Breast epithelium (tissue), 3 donors: Measurements from ENCODE around the gene TRPT1.

ENCODE experiments used
- POLR2AphosphoS5 ChIP-seq, 3 donors: sonication (generic); formaldehyde crosslinking; IDR thresholded peaks; one replicate each; pipeline ENCODE4 v1.6.1; 2017; ENCODE audit warnings: antibody characterized with exemption in 3 of 3
- TF ChIP-seq, protein P1 (sequence below), 3 donors: fragments of 450-650 bp; IDR thresholded peaks; one replicate each; pipeline ENCODE4 v1.5.1; 2016 to 2017; ENCODE audit warnings: antibody characterized with exemption in 3 of 3, mild to moderate bottlenecking in 3 of 3, moderate library complexity in 3 of 3

GRCh38 chr11:64226507-64227051 is 593 bp upstream of the TRPT1 start:
- TF ChIP-seq, protein P1, sequence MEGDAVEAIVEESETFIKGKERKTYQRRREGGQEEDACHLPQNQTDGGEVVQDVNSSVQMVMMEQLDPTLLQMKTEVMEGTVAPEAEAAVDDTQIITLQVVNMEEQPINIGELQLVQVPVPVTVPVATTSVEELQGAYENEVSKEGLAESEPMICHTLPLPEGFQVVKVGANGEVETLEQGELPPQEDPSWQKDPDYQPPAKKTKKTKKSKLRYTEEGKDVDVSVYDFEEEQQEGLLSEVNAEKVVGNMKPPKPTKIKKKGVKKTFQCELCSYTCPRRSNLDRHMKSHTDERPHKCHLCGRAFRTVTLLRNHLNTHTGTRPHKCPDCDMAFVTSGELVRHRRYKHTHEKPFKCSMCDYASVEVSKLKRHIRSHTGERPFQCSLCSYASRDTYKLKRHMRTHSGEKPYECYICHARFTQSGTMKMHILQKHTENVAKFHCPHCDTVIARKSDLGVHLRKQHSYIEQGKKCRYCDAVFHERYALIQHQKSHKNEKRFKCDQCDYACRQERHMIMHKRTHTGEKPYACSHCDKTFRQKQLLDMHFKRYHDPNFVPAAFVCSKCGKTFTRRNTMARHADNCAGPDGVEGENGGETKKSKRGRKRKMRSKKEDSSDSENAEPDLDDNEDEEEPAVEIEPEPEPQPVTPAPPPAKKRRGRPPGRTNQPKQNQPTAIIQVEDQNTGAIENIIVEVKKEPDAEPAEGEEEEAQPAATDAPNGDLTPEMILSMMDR (IDR thresholded peaks at IDR 0.05), result no peak
- TF ChIP-seq POLR2AphosphoS5 (IDR thresholded peaks at IDR 0.05), result no peak
